CD1c-positive myeloid dendritic cell (primary cell): ENCODE measurements around the gene SRPK1.

ENCODE experiments used
- DNase-seq: peaks from one replicate; pipeline ENCODE4 v3.0.0-alpha.2; 2016; ENCODE audit errors: extremely low spot score

Gene SRPK1

GRCh38 chr6:35898003-35898402, 22.9 kb downstream of the SRPK1 start:
- DNase-seq: no peak

- no peak for DNase-seq
These were observed 23.4 kb downstream of the SRPK1 start for GRCh38 chr6:35897486-35897885.

GRCh38 chr6:35897036-35897435, 23.9 kb downstream of the SRPK1 start:
- no peak for DNase-seq

GRCh38 chr6:35896228-35896627, 24.7 kb downstream of the SRPK1 start:
- no peak for DNase-seq

- no peak for DNase-seq
These were observed 25.3 kb downstream of the SRPK1 start for GRCh38 chr6:35895560-35895959.

- no peak for DNase-seq
These were observed 26.1 kb downstream of the SRPK1 start for GRCh38 chr6:35894776-35895175.

GRCh38 chr6:35893246-35893645, 27.7 kb downstream of the SRPK1 start:
- no peak for DNase-seq

- no peak for DNase-seq
These were observed 28.4 kb downstream of the SRPK1 start for GRCh38 chr6:35892482-35892881.

- DNase-seq: no peak
These were observed 41.7 kb downstream of the SRPK1 start for GRCh38 chr6:35879151-35879550.

- DNase-seq: no peak
These were observed 44.0 kb downstream of the SRPK1 start for GRCh38 chr6:35876902-35877301.

- no peak for DNase-seq
These were observed 46.2 kb downstream of the SRPK1 start for GRCh38 chr6:35874730-35875129.

GRCh38 chr6:35859367-35859766, 61.5 kb downstream of the SRPK1 start:
- DNase-seq: no peak

- no peak for DNase-seq
These were observed 63.0 kb downstream of the SRPK1 start for GRCh38 chr6:35857853-35858252.

GRCh38 chr6:35856250-35856649, 64.6 kb downstream of the SRPK1 start:
- DNase-seq: no peak

GRCh38 chr6:35852994-35853393, 67.9 kb downstream of the SRPK1 start:
- DNase-seq: no peak

- no peak for DNase-seq
These were observed 70.7 kb downstream of the SRPK1 start for GRCh38 chr6:35850208-35850607.

- no peak for DNase-seq
These were observed 76.6 kb downstream of the SRPK1 start for GRCh38 chr6:35844290-35844689.

- DNase-seq: no peak
These were observed 78.5 kb downstream of the SRPK1 start for GRCh38 chr6:35842381-35842780.

GRCh38 chr6:35839019-35839418, 81.9 kb downstream of the SRPK1 start:
- DNase-seq: no peak

GRCh38 chr6:35833536-35833935, 87.4 kb downstream of the SRPK1 start:
- no peak for DNase-seq

GRCh38 chr6:35831257-35832007, 89.5 kb downstream of the SRPK1 start:
- no peak for DNase-seq

GRCh38 chr6:35829306-35829705, 91.6 kb downstream of the SRPK1 start:
- DNase-seq: no peak

- no peak for DNase-seq
These were observed 96.2 kb downstream of the SRPK1 start for GRCh38 chr6:35824552-35825192.

GRCh38 chr6:35823601-35824000, 97.3 kb downstream of the SRPK1 start:
- no peak for DNase-seq
